RPMI8226 (cell line): ENCODE data around the gene TENT4B.
"Not testable (repeated sequence)": the region's sequence is repeated elsewhere in the genome, so short reads cannot be mapped to it uniquely, and the experiment has no call there.

Experiments
- DNase-seq: peaks from one replicate; pipeline ENCODE4 v3.0.0-alpha.2; 2015

TENT4B gene

DNA sequence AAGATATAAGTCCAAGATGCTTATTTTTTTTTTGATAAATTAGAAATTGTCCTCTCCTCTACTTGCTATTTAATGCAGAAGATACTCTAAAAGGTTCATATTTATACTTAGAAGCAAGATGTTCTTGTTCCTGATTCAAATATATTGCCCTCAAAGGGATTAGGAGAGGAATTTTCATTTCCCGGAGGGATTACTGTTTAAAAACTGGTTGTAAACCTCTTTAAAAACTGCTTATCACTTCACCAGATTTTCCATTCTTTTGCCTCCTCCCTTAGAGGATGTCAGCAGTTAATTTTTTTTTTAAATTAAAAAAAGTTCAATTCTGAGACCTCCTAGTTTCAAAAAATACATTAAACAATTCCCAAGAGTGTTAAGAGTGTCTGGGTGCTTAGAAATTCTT is 2.8 kb downstream of the TENT4B start:
- DNase-seq = no peak

DNA sequence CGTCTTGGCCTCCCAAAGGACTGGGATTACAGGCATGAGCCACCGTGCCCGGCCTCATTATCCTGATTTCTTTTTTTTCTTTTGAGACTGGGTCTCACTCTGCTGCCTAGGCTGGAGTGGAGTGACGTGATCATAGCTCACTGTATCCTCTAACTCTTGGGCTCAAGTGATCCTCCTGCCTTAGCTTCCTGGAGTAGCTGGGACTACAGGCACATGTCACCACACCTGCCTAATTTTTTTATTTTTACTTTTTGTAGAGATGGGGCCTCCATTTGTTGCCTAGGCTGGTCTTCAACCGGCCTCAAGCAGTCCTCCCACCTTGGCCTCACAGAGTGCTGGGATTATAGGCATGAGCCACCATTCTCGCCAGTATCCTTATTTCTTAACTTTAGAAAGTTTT is 3.5 kb downstream of the TENT4B start:
- no peak for DNase-seq

DNA sequence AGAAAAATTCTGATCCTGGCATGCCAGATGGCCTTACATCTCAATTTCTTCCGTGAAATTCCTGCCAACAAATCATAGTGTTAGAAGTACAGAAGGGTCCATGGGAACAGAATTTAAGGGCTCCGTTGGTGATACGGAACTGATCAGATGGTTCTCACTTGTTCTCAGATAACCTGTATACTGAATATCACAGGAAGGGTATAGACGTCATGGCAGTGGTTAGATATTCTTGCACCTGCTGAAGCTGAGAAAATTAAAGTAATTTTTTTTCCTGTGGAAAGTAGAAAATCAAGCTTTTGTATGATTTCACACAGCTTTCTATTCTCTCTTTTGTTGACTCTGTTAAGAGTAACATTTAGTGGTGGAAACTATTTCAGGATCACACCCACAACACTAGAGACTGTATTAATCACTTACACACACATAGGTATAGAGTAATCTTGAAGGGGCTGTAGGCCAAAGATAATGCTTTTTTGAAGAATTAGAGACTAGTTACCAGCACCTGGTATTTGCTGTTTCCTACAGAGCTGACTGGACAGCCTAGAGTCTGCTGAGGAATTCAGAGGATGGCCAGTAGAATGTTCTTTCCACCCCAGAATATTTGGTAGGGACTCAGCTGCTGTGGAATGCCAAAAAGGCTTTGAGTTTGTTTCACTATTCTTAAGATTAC is 7.5 kb downstream of the TENT4B start:
- no peak for DNase-seq

DNA sequence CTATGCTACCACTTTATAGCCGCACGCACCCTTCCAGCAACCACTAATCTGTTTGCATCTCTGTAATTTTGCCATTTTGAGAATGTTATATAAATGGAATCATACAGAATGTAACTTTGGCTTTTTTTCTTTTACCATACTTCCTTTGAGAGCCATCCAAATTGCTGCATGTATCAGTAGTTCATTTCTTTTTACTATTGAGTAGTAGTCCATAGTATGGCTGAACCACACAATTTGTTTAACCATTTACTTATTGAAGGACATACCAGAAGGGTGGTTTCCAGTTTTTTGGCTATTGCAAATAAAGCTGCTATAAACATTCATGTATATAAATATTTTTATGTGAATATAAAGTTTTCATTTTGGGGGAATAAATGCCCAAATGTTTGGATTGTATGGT is 8.8 kb downstream of the TENT4B start:
- DNase-seq = no peak

DNA sequence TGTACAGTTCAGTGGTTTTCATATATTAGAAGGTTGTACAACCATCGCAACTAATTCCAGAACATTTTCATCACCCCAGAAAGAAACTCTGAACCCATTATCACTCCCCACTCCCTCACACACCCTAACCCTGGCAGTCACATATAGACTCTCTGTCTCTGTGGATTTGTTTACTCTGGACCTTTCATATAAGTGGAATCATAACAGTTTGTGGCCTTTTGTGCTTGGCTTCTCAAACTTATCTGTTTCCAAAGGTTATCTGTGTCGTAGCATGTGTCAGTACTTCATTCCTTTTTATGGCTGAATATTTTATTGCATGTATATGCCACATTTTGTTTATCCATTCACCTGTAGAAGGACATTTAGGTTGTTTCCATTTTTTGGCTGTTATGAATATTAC is 12.4 kb downstream of the TENT4B start:
- DNase-seq = no peak

DNA sequence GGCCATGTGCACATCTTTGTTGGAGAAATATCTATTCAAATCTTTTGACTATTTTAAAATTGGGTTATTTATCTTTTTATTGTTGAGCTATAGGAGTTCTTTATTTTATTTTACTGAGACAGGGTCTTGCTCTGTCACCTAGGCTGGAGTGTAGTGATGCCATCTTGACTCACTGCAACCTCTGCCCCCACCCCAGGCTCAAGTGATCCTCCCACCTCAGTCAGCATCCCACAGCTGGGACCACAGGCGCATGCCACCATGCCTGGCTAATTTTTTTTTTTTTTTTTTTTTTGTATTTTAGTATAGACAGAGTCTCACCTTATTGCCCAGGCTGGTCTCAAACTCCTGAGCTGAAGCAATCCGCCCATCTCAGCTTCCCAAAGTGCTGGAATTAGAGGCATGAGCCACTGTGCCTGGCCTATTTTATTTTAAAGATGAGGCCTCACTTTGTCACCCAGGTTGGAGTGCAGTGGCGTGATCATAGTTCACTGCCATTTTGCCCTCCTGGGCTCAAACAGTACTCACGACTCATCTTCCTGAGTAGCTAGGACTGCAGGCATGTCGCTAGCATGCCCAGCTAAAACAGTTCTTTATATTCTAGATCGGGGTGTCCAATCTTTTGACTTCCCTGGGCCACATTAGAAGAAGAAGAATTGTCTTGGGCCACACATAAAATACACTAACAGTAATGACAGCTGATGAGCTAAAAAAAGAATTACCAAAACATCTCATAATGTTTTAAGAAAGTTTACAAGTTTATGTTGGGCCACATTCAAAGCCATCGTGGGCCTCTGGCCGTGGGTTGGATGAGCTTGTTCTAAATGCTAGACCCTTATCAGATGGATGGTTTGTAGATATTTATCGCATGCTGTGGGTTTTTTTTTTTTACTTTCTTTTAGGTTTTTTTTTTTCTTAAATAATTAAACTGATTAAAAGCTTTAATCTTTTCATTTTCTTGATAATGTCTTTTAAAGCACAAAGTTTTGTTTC is 13.7 kb downstream of the TENT4B start:
- no peak for DNase-seq

DNA sequence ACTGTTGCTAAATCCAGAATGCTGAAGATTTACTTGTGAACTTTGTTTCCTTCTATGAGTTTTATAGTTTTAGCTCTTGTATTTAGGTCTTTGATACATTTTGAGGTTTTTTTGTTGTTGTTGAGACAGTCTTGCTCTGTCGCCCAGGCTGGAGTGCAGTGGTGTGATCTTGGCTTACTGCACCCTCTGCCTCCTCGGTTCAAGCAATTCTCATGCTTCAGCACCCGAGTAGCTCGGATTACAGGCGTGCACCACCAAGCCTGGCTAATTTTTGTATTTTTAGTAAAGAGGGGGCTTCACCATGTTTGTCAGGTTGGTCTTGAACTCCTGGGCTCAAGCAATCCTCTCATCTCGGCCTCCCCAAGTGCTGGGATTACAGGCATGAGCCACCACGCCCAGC is 14.4 kb downstream of the TENT4B start:
- no peak for DNase-seq

DNA sequence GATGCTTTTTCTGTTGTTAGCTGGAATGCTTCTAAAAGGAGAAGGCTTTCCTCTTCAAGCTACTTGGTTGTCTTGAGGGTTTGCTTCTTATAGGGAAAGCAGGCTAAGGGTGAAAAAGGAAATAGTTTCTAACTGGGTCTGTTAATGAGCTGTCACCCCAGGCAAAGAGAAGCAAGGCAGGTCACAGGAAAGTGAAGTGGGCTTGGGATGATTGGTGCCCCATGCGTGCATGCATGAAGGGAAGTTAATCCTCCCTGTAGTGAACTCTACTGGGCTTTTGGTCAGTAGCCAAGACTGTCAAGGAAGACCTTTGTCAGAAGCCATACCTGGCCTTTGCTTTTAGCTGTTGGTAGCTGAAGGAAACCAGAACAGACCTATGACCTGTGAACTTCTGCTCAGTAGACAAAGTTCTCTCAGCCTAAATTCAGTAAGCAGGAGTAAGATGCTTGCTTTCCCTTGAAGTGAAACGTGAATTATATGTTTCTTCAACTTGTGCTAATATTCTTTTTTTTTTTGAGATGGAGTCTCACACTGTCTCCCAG is 16.5 kb downstream of the TENT4B start:
- DNase-seq = no peak

DNA sequence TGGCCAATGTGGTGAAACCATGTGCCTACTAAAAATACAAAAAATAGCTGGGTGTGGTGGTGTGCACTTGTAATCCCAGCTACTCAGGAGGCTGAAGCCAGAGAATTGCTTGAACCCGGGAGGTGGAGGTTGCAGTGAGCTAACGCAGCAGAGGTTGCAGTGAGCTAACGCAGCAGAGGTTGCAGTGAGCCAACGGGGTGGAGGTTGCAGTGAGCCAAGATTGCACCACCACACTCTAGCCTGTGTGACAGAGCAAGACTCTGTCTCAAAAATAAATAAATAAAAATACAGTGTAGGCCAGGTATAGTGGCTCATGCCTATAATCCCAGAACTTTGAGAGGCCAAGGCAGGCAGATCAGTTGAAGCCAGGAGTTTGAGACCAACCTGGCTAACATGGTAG is 18.7 kb downstream of the TENT4B start:
- not testable (repeated sequence) for DNase-seq

DNA sequence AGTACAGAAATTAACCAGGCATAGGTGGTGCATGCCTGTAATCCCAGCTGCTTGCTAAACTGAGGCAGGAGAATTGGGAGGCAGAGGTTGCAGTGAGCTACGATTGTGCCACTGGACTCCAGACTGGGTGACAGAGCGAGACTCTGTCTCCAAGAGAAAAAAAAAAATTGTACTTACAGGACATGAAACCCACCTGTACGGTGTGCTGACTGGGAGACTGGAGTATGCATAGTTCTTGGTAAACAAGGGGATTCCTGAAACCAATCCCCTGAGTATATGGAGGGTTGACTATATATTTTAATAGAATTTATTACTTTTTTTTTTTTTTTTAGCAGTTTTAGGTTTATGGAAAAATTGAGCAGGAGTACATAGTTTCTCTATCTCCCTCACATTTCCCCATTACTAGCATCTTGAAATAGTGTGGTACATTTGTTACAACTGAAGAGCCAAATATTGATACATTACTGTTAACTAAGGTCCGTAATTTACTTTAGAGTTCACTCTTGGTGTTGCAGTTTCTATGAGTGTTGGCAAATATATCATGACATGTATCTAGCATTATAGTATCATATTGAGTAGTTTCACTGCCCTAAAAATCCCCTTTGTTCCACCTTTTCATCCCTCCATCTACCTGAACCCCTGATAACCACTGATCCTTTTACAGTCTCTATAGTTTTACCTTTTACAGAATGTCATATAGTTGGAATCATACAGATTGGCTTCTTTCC is 19.3 kb downstream of the TENT4B start:
- DNase-seq = no peak

DNA sequence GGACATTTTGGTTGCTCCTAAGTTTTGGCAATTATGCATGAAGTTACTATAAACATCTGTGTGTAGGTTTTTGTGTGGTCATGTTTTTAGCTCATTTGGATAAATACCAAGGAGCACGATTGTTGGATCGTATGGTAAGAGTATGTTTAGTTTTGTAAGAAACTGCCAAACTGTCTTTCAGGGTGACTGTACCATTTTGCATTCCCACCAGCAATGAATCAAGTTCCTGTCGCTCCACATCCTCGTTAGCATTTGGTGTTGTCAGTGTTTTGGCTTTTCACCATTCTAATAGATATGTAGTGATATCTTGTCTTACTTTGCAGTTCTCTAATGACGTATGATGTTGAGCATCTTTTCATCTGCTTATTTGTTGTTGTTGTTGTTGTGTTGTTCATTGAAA is 20.2 kb downstream of the TENT4B start:
- no peak for DNase-seq

DNA sequence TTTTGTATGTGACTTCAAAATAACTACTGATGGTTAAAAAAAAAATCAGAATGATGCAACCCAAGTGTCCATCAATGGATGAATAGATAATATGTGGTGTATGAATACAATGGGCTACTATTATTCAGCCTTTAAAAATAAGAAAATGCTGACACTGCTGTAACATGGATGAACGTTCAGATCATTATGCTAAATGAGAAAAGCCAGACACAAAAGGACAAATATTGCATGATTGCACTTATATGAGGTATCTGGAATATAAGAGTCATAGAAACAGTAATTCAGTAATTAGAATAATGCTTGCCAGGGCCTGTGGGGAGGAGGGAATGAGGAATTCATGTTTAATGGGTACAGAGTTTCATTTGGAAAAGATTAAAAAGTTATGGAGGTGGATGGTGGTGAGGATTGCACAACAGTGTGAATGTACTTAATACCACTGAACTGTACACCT is 25.4 kb downstream of the TENT4B start:
- no peak for DNase-seq

DNA sequence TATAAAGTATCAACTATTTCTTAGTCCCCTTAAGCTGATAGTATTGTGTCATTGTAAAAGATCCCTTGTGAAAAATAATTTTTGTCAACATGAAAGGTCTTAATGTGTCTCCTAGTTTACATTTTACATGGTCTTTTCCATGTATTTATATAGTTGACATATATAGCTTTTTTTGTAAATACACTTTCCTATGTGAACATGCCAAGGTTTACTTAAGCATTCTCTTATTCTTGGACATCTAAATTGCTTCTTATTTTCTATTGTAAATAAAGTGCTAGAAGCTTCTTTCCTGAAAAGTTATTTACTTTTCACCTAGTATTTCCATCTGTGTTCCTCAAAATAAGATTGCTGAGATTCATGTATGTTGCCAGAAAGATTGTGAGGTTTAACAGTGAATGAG is 29.3 kb downstream of the TENT4B start:
- DNase-seq = no peak

DNA sequence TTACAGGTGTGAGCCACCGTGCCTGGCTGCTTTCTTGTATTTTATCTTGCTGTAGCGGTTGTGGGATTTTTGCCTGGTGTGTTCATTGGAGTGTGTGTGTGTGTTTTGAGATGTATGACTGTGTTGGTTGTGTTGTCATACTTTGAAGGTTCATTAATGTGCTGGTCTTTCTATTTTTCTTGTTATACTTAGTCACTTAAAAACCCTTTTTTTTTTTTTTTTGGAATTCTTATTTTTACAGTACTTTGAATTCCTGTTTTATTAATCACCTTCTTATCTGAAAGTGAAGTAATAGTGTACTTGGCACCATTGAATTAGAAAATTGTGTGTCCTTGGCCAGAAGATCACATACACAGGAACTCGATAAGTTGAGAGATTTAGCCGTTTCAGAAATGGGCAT is 30.2 kb downstream of the TENT4B start:
- DNase-seq = no peak

DNA sequence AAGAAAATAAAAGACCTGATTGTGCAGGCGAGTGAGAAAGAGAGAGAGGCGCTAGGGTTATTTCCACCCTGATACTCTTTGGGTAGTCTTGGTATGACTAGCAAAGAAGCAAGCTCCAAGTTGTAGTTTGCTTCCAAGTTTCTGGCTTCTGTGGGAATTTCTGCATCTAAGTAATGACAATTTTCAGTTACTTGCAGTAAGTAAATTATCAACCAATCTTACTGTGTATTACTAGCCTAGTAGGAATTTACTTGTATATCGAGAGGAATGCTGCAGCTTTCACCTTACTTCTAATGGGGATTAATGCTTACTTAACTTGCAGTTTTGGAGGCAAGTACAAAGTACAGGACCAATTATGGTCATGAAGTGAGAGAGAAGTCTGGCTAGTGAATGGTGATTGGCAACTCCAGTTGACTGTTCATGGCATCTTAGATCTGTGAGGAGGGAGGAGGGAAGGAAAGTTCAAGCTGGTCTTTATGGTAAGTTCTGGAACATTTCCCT is 31.9 kb downstream of the TENT4B start:
- no peak for DNase-seq

DNA sequence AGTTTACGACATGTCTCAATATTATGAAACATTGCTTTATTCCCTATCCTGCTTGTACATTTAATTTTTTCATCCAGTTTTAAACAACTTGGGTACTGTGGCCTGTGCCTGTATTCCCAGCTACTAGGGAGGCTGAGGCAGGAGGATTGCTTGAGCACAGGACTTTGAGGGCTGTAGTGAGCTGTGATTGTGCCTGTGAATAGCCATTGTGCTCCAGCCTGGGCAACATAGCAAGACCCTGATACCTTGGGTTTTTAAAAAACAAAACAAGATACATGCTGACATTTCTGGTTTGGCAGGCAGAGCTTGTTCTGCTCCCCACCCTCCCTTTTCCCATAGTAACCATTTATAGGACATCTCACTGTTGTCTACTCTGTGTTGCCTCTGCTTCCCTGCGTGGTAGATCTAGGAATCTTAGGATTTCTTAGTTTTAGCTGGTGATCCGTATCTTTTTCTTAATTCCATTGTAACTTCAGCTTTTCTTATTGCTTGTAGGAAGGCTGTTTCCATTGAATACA is 35.6 kb downstream of the TENT4B start:
- no peak for DNase-seq

DNA sequence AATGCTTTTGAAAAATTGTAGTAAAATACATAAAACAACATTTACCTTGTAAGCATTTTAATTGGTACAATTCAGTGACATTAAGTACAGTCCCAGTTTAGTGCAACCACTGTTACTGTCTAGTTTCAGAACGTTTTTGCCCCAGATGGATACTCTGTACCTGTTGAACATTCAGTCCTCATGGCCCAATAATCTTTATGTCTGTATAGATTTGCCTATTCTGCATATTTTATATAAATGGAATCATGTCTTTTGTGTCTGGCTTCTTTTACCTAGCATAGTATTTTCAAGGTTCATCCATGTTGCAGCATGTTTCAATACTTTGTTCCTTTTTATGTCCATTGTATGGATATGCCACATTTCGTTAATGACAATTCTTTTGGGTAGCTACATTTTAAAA is 37.2 kb downstream of the TENT4B start:
- no peak for DNase-seq

DNA sequence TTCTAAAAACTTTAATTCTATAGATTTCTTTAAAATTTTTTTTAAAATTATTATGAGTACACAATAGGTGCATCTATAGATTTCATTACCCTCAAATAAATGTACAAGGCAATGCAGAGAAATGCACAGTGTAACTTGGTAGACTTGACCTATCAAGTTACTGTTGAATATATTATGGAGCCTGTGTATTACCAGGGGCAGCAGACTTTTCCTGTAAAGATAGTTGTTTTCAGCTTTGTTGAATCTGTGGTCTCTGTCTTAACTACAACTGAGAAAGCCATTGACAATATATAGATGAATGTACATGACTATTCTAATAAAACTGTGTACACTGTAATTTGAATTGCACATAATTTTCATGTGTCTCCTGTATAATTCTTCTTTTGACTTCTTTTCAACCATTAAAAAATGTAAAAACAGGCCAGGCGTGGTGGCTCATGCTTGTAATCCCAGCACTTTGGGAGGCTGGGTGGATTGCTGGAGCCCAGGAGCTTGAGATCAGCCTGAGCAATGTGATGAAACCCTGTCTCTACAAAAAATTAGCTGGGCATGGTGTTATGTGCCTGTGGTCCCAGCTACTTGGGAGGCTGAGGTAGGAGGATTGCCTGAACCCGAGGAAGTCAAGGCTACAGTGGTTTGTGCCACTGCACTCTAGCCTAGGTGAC is 39.4 kb downstream of the TENT4B start:
- DNase-seq = no peak

DNA sequence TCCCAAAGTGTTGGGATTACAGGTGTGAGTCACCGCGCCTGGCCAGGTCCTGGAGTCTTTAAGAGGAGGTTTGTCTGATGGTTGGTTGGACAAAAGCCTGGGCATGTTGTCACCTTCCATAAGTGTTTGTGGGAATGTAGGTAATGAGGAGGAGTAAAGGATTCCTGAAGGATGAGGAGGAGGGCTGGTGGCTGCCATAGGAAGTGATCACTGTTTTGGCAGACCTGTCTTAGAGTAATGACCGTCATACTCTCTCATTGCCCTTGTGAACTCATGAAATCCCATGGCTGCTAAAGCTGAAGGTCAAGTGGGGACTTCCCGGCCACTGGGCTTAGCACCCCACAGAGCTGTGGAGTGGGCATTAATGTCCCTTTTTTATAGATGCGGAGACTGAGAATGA is 40.5 kb downstream of the TENT4B start:
- no peak for DNase-seq

DNA sequence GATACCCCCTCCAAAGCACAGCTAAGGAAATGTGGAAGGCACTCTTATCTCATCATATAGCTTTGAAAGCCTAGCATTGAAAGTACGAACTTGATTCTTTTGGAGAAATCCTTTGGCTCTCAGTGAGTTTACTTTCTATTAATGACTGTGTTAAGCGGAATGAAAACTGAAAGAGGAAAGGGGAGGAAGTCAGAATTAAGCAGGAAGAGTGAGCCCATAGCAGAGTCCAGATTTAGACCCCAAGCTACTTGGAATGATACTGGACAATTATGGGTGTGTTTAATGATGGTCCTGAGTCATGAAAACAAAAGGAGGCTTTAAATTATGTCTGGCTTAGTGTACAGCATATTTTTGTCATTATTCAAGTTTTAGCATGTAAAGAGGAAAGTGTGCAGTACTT is 42.2 kb downstream of the TENT4B start:
- no peak for DNase-seq

DNA sequence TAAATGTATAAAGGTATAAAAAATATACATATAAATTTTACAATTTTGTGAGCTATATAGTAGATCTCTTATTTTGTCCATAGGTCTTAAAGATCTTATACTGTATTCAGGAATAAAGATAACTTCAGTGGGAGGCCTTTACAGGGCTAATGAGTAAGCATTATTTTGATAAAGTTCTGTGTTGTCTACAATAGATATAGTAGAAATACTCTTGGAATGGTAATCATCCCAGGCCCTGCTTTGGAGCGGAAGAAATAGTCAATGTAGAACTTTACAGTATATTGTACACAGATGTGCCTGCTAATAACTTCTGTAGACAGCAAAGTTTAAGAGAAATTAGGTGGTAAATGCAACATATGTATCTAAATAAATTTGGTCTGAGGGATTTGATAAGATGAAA is 42.6 kb downstream of the TENT4B start:
- DNase-seq = no peak

DNA sequence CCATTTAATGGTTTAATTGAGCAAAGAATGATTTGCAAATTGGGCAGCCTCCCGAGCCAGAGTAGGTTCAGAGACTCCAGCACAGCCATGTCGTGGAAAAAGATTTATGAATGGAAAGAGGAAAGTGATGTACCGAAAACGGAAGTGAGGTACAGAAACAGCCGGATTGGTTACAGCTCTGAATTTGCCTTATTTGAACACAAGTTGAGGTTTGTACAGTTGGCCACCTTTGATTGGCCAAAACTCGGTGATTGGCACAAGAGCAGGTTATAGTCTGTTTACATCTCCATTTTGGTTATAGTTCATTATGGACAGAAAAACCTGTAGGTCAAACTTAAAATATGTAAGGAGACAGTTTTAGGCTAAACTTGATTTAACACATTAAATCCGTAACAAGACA is 44.5 kb downstream of the TENT4B start:
- DNase-seq = no peak
